Measurements from ENCODE around the gene CCDC7. TPM values are rescaled to one million over a fixed set of nuclear protein-coding genes. Genes with fewer than 3 reads are reported as not detected.
"Not testable (repeated sequence)": the region's sequence is repeated elsewhere in the genome, so short reads cannot be mapped to it uniquely, and the experiment has no call there.

Gene CCDC7
- total RNA-seq (2014; rRNA removed; shearing (Covaris generic)) (2.2 and 19.1 TPM in 2 replicates), polyA plus RNA-seq (2016; fragmentation: Nextera tagmentation; extraction: Ambion mirVana) (0.96 and 2.2 TPM in 2 replicates)

- peak within 1 kb of the TSS; percentile 91 for H2AFZ ChIP-seq
- in situ Hi-C loops (cut with MboI) = no loop called here
- no peaks in the 10 kb centered on the region for H3K36me3 ChIP-seq (ENCODE audit: low read depth)
- H3K9me2 ChIP-seq (ENCODE audit: insufficient read depth) = no peaks in the 10 kb centered on the region
- peaks cover 37% of the 10 kb centered on the region for H3K79me2 ChIP-seq (ENCODE audit: insufficient read depth)
- peak within 1 kb of the TSS; percentile 80 for H3K4me3 ChIP-seq
- H3K27ac ChIP-seq = peak within 1 kb of the TSS; percentile 99
- WGBS, 2 experiments (ENCODE audit: low coverage in 1 of 2, low lambda C conversion rate in 2 of 2, missing lambda C conversion rate in 2 of 2) = 0 to 2% methylated on average over 53 of the region's 53 CpGs
- DNase-seq = peak; percentile 98
- H3K4me2 ChIP-seq (ENCODE audit: unreplicated experiment) = peak within 1 kb of the TSS; percentile 96
- H3K4me1 ChIP-seq (ENCODE audit: insufficient read depth) = 0 out of 2 replicates have a peak, but pooled peaks cover 11% of the 10 kb centered on the region
- no peaks in the 10 kb centered on the region for H3K27me3 ChIP-seq (replicated peaks; ENCODE audit: insufficient read depth)
- H3K9me3 ChIP-seq (ENCODE audit: low read depth) = no peaks in the 10 kb centered on the region
- H3F3A ChIP-seq (ENCODE audit: insufficient read depth) = peaks cover 24% of the 10 kb centered on the region
- no peak for TF ChIP-seq EZH2 (IDR thresholded peaks at IDR 0.05; ENCODE audit: insufficient read depth, poor library complexity, severe bottlenecking)
- TF ChIP-seq EZH2phosphoT487 (IDR thresholded peaks at IDR 0.05; ENCODE audit: insufficient read depth, low read depth) = no peak
- H3K9ac ChIP-seq = peak within 1 kb of the TSS; percentile 96
- no peaks in the 10 kb centered on the region for H4K20me1 ChIP-seq (ENCODE audit: insufficient read depth)
Measured at GRCh38 chr10:32445740-32446535, at the start of gene CCDC7. Gene CCDC7 (plus strand): TSS chr10:32446140. CDS start chr10:32451643, 5,503 bp downstream.

- H3K4me2 ChIP-seq (ENCODE audit: unreplicated experiment); H3K9me2 ChIP-seq (ENCODE audit: insufficient read depth); H3K4me1 ChIP-seq (ENCODE audit: insufficient read depth); H3F3A ChIP-seq (ENCODE audit: insufficient read depth); H3K4me3 ChIP-seq; H3K27me3 ChIP-seq (replicated peaks; ENCODE audit: insufficient read depth); H3K9me3 ChIP-seq (ENCODE audit: low read depth); DNase-seq; H3K27ac ChIP-seq; H3K36me3 ChIP-seq (ENCODE audit: low read depth); H3K79me2 ChIP-seq (ENCODE audit: insufficient read depth); in situ Hi-C loops (cut with MboI); H4K20me1 ChIP-seq (ENCODE audit: insufficient read depth); H3K9ac ChIP-seq; H2AFZ ChIP-seq: not testable (repeated sequence)
- WGBS, 2 experiments (ENCODE audit: low coverage in 1 of 2, low lambda C conversion rate in 2 of 2, missing lambda C conversion rate in 2 of 2) = 90% methylated on average over 3 of the region's 3 CpGs; no CpG with 5 or more reads in 1 of the 2 experiments
Measured at GRCh38 chr10:32397163-32397562, 48.8 kb upstream of the CCDC7 start.

- H3K4me2 ChIP-seq (ENCODE audit: unreplicated experiment); H3K36me3 ChIP-seq (ENCODE audit: low read depth); in situ Hi-C loops (cut with MboI): not testable (repeated sequence)
Measured at GRCh38 chr10:32399720-32400119, 46.2 kb upstream of the CCDC7 start.

GRCh38 chr10:32400961-32401360 is 45.0 kb upstream of the CCDC7 start:
- in situ Hi-C loops (cut with MboI) = no loop called here
- TF ChIP-seq EZH2phosphoT487 (IDR thresholded peaks at IDR 0.05; ENCODE audit: insufficient read depth, low read depth) (no peak), EZH2 (IDR thresholded peaks at IDR 0.05; ENCODE audit: insufficient read depth, poor library complexity, severe bottlenecking) (no peak)
- H4K20me1 ChIP-seq (ENCODE audit: insufficient read depth) = no peaks in the 10 kb centered on the region
- no peak overlapping the region for H3K27ac ChIP-seq
- H3K4me3 ChIP-seq = no peak overlapping the region
- H3K9me2 ChIP-seq (ENCODE audit: insufficient read depth) = no peaks in the 10 kb centered on the region
- H3K9me3 ChIP-seq (ENCODE audit: low read depth) = no peaks in the 10 kb centered on the region
- H3K4me1 ChIP-seq (ENCODE audit: insufficient read depth) = no peaks in the 10 kb centered on the region
- no peaks in the 10 kb centered on the region for H3F3A ChIP-seq (ENCODE audit: insufficient read depth)
- H3K79me2 ChIP-seq (ENCODE audit: insufficient read depth) = no peaks in the 10 kb centered on the region
- no peaks in the 10 kb centered on the region for H3K27me3 ChIP-seq (replicated peaks; ENCODE audit: insufficient read depth)
- no peak overlapping the region for H3K4me2 ChIP-seq (ENCODE audit: unreplicated experiment)
- no peak overlapping the region for H2AFZ ChIP-seq
- H3K36me3 ChIP-seq (ENCODE audit: low read depth) = no peaks in the 10 kb centered on the region
- DNase-seq = no peak
- H3K9ac ChIP-seq = no peak overlapping the region

More at GRCh38 chr10:32399720-32400119, 46.2 kb upstream of the CCDC7 start:
- H3K27ac ChIP-seq; H3K9ac ChIP-seq; DNase-seq; H3K9me2 ChIP-seq (ENCODE audit: insufficient read depth); H2AFZ ChIP-seq; H3K4me1 ChIP-seq (ENCODE audit: insufficient read depth); H3K9me3 ChIP-seq (ENCODE audit: low read depth); H3K4me3 ChIP-seq; H3K27me3 ChIP-seq (replicated peaks; ENCODE audit: insufficient read depth); H4K20me1 ChIP-seq (ENCODE audit: insufficient read depth); H3K79me2 ChIP-seq (ENCODE audit: insufficient read depth); H3F3A ChIP-seq (ENCODE audit: insufficient read depth): not testable (repeated sequence)
- WGBS, 2 experiments (ENCODE audit: low coverage in 1 of 2, low lambda C conversion rate in 2 of 2, missing lambda C conversion rate in 2 of 2) = 46 to 49% methylated on average over 2 to 3 of the region's 3 CpGs

GRCh38 chr10:32402499-32402898 is 43.4 kb upstream of the CCDC7 start:
- in situ Hi-C loops (cut with MboI) = no loop called here
- Histone ChIP-seq H3K36me3 (ENCODE audit: low read depth) (no peaks in the 10 kb centered on the region), H3K9me3 (ENCODE audit: low read depth) (no peaks in the 10 kb centered on the region), H3K9ac (no peak overlapping the region), H3K27ac (no peak overlapping the region), H3K9me2 (ENCODE audit: insufficient read depth) (no peaks in the 10 kb centered on the region), H2AFZ (no peak overlapping the region), H3K27me3 (replicated peaks; ENCODE audit: insufficient read depth) (no peaks in the 10 kb centered on the region), H3K4me2 (ENCODE audit: unreplicated experiment) (no peak overlapping the region), H3K4me1 (ENCODE audit: insufficient read depth) (no peaks in the 10 kb centered on the region), H4K20me1 (ENCODE audit: insufficient read depth) (no peaks in the 10 kb centered on the region), H3K79me2 (ENCODE audit: insufficient read depth) (no peaks in the 10 kb centered on the region), H3K4me3 (no peak overlapping the region), H3F3A (ENCODE audit: insufficient read depth) (no peaks in the 10 kb centered on the region)
- WGBS, 2 experiments (ENCODE audit: low coverage in 1 of 2, low lambda C conversion rate in 2 of 2, missing lambda C conversion rate in 2 of 2) = 56 to 60% methylated on average over 4 of the region's 4 CpGs
- TF ChIP-seq EZH2 (IDR thresholded peaks at IDR 0.05; ENCODE audit: insufficient read depth, poor library complexity, severe bottlenecking) (no peak), EZH2phosphoT487 (IDR thresholded peaks at IDR 0.05; ENCODE audit: insufficient read depth, low read depth) (no peak)
- no peak for DNase-seq

All from GM23248 (cell line).